T-helper 2 cell treated with Interferon-gamma antibody and Interleukin-4, amounts not matched to agents 5 μg/mL and 100 μg/mL, for 36 hours (primary cell): ENCODE results near the gene SORL1.

Experiments used
- DNase-seq: peaks from one replicate; pipeline ENCODE4 v3.0.0; 2021; ENCODE audit warnings: low spot score
- H3K27ac Mint-ChIP-seq: one replicate; pipeline ENCODE4 v1.8.0; 2021; ENCODE audit warnings: mild to moderate bottlenecking, mixed read lengths
- H3K27me3 Mint-ChIP-seq: one replicate; pipeline ENCODE4 v1.8.0; 2021; ENCODE audit warnings: low read depth, mixed read lengths
- H3K36me3 Mint-ChIP-seq: one replicate; pipeline ENCODE4 v1.8.0; 2021; ENCODE audit warnings: low read depth, mixed read lengths
- H3K4me1 Mint-ChIP-seq: one replicate; pipeline ENCODE4 v1.8.0; 2021; ENCODE audit warnings: low read depth, mixed read lengths
- H3K4me3 Mint-ChIP-seq: one replicate; pipeline ENCODE4 v1.8.0; 2022; ENCODE audit warnings: mild to moderate bottlenecking, moderate library complexity, mixed read lengths
- H3K9me3 Mint-ChIP-seq: one replicate; pipeline ENCODE4 v1.8.0; 2021; ENCODE audit warnings: mixed read lengths

SORL1 gene

DNA sequence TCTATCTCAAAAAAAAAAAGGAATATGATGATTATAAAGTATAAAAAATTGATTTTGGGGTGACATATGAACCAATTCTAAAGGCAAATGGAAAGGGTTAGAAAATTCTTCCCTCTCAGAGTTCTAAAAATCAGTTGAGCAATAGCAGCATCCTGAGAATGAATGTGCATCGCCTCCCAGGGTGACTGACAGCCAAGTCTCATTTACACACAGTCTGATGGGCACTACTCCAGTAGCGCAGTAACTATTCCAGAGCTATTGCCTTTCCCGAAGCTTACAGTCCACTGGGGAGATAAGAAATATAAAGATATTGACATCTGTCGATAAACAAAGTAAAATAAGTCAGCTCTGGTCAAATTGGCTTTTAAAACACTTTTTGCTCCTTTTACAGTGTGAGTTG is 32.3 kb upstream of the SORL1 start:
- no peak for DNase-seq
- H3K36me3 Mint-ChIP-seq = no peaks in the 10 kb centered on the region
- H3K4me3 Mint-ChIP-seq = peak overlapping the region; percentile 32
- no peaks in the 10 kb centered on the region for H3K9me3 Mint-ChIP-seq
- no peaks in the 10 kb centered on the region for H3K27me3 Mint-ChIP-seq
- peaks cover 72% of the 10 kb centered on the region for H3K4me1 Mint-ChIP-seq
- peak overlapping the region; percentile 79 for H3K27ac Mint-ChIP-seq

DNA sequence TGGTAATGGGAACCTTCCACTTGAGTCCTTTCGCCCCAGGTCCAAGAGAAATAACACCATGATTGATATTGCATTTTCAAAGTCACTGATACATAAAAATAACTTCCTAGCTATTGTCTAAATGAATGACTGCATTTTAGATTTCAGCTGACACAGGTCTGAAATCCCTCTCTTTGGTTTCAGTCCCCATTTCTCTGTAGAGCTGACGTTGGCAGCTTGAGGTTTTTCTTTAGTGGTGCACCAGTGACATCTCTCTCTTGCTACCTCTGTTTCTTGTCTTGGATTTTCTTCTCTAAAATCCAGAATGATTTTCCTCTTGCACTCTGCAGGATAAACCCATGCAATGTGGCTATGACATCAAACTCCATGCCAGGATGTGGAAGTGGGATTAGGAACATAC is 31.7 kb upstream of the SORL1 start:
- DNase-seq = no peak
- peak overlapping the region; percentile 79 for H3K27ac Mint-ChIP-seq
- H3K4me1 Mint-ChIP-seq = peaks cover 68% of the 10 kb centered on the region
- H3K9me3 Mint-ChIP-seq = no peaks in the 10 kb centered on the region
- H3K27me3 Mint-ChIP-seq = no peaks in the 10 kb centered on the region
- peak overlapping the region; percentile 32 for H3K4me3 Mint-ChIP-seq
- H3K36me3 Mint-ChIP-seq = peaks cover 2% of the 10 kb centered on the region

DNA sequence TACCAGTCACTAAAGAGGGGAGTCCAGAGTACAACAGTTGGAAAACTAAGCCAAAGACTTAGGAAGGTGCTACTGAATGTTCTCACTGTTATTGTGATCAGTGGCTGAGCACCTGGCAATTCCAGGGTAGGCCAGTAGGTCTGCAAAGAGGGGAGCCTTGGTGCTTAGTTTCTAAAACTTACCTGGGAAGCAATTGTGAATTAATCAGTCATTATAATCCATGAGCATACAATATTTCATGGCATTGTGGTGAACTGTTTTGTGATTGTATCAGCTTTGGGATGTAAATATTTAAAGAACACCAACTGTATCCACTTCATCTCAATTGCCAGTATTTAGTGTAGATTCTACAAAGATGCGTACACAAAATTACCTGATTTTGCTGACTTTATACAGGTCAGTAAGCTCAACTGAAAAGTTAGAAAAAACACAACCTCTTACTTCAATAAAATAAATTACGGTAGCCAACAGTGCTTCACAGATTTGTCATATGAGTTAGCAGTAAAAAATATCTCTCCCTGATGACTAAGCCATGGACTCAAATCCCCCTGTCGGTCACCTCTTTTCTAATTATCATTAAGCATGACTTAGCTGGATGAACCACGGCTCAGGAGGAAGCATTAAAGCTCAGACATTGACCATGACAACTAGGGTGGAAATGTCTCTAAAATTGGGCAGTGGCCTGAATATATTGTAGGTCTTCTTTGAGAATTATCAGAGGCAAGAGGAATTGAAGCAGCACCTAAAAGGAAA is 30.8 kb upstream of the SORL1 start:
- H3K9me3 Mint-ChIP-seq = no peaks in the 10 kb centered on the region
- peaks cover 2% of the 10 kb centered on the region for H3K27me3 Mint-ChIP-seq
- H3K4me1 Mint-ChIP-seq = peaks cover 67% of the 10 kb centered on the region
- no peak for DNase-seq
- H3K4me3 Mint-ChIP-seq = peak overlapping the region; percentile 16
- H3K27ac Mint-ChIP-seq = no peak overlapping the region
- peaks cover 7% of the 10 kb centered on the region for H3K36me3 Mint-ChIP-seq

DNA sequence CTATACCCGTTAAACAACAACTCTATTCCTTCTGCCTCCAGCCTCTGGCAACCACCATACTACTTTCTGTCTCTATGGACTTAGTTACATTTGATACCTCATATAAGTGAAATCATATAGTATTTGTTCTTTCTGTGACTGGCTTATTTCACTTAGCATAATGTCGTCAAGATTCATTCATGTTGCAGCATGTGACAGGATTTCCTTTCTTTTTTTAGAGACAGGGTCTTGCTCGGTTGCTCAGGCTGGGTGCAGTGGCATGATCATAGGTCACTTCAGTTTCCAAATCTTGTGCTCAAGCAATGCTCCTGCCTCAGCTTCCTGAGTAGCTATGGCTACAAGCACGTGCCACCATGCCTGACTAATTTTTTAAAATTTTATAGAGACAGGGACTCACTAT is 29.4 kb upstream of the SORL1 start:
- Mint-ChIP-seq H3K9me3 (no peaks in the 10 kb centered on the region), H3K4me3 (peak overlapping the region; percentile 13), H3K27ac (no peak overlapping the region), H3K4me1 (peaks cover 64% of the 10 kb centered on the region), H3K36me3 (peaks cover 7% of the 10 kb centered on the region), H3K27me3 (peaks cover 2% of the 10 kb centered on the region)
- no peak for DNase-seq

DNA sequence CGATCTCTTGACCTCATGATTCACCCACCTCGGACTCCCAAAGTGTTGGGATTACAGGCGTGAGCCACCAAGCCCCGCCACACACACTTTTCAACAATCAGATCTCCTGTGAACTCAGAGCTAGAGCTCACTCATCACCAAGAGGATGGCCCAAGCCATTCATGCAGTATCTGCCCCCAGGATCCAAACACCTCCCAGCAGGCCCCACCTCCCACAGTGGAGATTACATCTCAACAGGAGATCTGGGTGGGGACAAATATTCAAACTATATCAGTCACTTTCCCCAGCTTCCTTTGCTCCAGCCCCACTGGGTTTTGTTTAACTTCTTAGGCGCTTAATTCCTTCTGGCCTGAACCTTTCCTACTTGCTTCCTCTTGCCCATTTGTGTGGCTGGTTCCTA is 26.3 kb upstream of the SORL1 start:
- H3K4me1 Mint-ChIP-seq = peaks cover 41% of the 10 kb centered on the region
- H3K27ac Mint-ChIP-seq = no peak overlapping the region

DNA sequence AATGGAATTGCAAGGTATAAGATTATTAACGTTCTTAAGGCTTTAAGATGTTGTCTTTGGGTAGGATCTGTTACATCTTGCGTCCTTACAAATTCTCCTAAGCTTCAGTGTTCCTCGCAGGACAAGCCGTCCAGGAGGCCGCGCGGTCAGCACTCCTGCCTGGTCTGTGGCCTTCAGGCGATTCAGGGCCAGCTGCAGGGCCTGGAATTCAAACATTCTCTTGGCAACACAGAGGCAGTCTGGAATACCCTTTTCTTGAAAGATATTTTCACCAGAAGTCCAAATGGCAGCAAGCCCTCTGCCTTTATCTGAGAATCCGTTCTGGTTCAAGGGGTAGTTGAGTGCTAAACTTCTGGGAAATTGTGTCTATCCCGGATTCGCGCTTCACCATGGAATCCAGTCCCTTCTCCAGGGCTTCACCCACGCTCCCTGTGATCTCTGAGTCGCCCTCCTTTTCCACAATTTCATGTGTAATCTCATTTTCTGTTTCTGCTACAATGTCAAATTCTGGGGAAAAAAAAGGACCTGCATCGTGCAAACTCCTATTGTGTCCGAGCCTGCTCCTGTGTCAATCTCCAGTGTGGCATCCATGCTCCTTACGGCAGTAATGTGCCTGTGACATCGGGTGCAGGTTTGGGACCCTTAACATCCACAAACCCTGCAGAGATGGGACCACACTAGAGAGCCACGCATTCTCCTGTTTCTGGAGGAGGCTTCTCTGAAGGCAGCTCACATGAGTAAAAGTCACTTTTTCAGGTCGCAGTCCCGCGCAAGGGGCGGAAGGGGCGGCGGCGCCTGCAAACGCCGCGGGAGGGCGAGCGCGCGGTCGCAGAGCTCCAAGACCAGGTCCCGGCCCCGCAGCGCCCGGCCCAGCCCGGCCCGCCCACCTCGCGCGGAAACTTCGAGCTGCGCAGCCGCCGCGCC is 25.4 kb upstream of the SORL1 start:
- Mint-ChIP-seq H3K36me3 (peaks cover 7% of the 10 kb centered on the region), H3K27me3 (peaks cover 4% of the 10 kb centered on the region), H3K4me3 (peak overlapping the region; percentile 70), H3K27ac (no peak overlapping the region), H3K4me1 (peaks cover 37% of the 10 kb centered on the region), H3K9me3 (no peaks in the 10 kb centered on the region)
- DNase-seq = peak; percentile 33

More for the DNA sequence above, 26.3 kb upstream of the SORL1 start:
- H3K36me3 Mint-ChIP-seq = peaks cover 7% of the 10 kb centered on the region
- no peak overlapping the region for H3K4me3 Mint-ChIP-seq
- H3K9me3 Mint-ChIP-seq = no peaks in the 10 kb centered on the region
- H3K27me3 Mint-ChIP-seq = peaks cover 4% of the 10 kb centered on the region
- DNase-seq = no peak

DNA sequence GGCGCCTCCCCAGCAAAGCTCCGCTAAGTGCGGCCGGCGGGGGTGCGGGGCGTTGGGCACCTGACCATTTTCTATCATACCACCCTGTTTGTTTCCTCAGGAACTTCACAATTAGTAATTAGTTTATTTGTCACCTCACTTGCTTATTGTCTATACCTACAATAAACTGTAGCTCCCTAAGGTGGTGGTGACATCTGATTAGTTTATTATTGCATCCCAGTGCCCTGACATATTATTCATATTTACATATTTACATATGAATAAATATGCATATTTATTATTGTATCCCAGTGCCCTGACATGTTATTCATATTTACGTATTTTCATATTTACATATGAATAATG is 24.7 kb upstream of the SORL1 start:
- Mint-ChIP-seq H3K4me1 (peaks cover 35% of the 10 kb centered on the region), H3K9me3 (no peaks in the 10 kb centered on the region), H3K27ac (no peak overlapping the region), H3K27me3 (peaks cover 4% of the 10 kb centered on the region), H3K36me3 (peaks cover 7% of the 10 kb centered on the region), H3K4me3 (peak overlapping the region; percentile 8)
- no peak for DNase-seq

DNA sequence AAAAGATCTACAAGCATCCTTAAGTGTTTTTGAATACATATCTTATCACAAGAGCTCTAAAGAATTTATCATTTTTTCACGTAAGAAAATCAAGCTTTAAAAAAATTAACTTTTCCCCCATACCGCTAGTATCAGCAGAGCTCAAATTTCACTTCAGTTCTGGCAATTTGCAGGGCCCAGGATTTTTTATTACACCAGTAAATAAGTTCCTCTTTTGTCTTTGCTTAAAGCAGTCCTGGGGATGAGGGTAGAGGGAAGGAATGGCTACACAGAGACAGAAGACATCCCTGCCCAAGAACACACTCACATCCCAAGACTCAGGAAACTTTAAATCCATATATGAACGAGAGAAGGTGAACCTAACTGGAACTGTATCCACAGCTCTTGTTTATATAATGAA is 22.6 kb upstream of the SORL1 start:
- Mint-ChIP-seq H3K9me3 (no peaks in the 10 kb centered on the region), H3K27me3 (peaks cover 4% of the 10 kb centered on the region), H3K4me3 (no peak overlapping the region), H3K27ac (no peak overlapping the region), H3K36me3 (peaks cover 7% of the 10 kb centered on the region), H3K4me1 (peaks cover 20% of the 10 kb centered on the region)
- no peak for DNase-seq

DNA sequence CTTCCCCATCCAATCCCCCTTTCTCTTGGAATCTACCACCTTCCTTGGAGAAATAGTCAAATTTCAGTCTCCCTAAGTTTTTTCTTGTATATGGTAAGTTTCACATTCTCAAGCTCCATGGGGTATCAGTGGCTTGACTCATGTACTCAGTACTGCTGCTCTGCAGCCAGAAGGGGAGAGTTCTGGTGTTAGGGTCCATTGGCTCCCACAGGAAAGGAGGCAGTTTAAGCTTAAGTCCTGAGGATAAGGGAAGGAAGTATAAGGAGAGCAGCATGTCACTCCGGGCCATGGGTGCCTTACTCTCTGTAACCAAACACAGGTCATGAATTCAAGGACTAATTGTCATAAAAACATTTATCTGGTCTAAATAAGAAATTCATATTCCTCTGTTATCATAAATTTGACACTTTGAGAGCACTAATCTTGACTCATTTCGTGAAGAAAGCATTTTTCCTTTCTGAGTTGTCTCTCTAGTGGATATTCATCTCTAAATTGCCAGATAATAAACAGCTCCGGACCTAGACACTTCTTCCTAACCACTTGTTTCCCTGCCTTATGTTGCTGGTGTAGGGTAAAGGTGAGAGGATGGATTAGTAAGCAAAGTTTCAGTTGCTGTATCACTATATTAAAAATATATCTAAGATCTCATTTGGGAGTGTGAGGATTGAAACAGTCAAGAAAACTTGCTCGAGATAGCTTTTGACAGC is 20.1 kb upstream of the SORL1 start:
- Mint-ChIP-seq H3K9me3 (no peaks in the 10 kb centered on the region), H3K4me3 (no peak overlapping the region), H3K27ac (no peak overlapping the region), H3K27me3 (peaks cover 2% of the 10 kb centered on the region), H3K36me3 (peaks cover 2% of the 10 kb centered on the region), H3K4me1 (peaks cover 17% of the 10 kb centered on the region)
- DNase-seq = no peak

DNA sequence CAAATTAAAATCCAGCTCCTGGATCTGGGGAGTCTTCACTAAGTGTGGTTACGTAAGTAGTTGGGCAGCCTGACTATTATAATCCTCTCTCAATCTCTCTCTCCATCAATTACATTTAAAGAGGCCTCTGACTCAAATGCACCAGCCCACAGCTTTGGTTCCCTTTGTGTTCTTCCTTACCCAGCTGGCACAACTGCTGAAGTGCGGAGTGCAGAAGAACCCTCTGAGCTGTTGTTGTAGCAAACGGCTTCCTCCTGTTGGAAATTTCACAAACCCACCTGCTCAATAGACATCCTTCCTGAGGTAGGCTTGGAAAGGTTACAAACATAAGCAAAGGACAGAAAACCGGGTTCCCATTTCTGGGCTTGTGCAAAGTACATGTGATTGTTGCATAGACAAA is 17.0 kb upstream of the SORL1 start:
- H3K36me3 Mint-ChIP-seq = peaks cover 2% of the 10 kb centered on the region
- H3K4me1 Mint-ChIP-seq = peaks cover 21% of the 10 kb centered on the region
- H3K27me3 Mint-ChIP-seq = no peaks in the 10 kb centered on the region
- no peak overlapping the region for H3K4me3 Mint-ChIP-seq
- no peak overlapping the region for H3K27ac Mint-ChIP-seq
- no peaks in the 10 kb centered on the region for H3K9me3 Mint-ChIP-seq
- no peak for DNase-seq

DNA sequence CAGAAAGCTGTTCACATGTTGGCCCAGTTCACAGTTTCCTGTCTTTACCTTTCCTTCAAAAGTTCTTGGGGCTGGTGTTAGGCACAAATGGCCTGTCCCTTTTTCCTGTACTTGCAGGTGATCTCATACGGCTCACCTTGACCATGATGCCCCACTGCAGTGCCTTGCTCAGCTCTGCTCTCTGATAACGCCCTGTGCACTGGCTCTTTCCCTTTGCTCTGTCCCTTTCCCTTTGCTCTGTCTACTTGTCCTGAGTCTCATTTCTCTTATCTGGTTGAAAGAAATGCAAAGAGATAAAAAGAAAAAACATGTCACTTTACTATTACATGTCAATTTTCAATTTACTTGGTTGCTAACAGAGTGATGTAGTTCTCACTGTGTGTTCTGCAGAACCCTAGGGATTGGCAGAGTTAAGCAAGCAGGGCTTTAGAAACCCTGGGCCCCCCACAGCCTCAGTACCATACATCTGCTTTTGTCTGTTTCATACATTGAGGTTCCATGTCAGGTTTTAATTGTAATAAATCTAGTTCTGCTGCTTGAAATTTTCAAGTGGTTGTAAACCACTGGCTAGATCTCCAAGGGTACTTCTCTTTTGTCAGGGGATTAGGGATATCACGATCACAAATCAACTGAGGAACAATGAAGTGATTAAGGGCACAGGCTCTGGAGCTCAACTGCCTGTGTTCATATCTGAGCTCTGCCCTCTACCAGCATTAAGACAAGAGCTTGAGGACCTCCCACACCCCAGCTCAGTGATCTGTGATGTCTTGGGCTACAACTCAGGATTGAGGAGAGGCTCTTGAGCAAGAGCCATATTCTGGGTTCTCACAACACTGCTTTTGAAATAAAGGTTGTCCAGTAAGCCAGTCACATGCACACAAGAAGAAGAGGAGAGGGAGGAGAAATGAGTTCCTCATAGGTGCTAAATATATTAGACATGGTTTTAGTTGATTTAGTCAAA is 16.3 kb upstream of the SORL1 start:
- Mint-ChIP-seq H3K27ac (no peak overlapping the region), H3K4me1 (peaks cover 21% of the 10 kb centered on the region), H3K36me3 (peaks cover 2% of the 10 kb centered on the region), H3K4me3 (no peak overlapping the region), H3K9me3 (no peaks in the 10 kb centered on the region), H3K27me3 (no peaks in the 10 kb centered on the region)
- no peak for DNase-seq

DNA sequence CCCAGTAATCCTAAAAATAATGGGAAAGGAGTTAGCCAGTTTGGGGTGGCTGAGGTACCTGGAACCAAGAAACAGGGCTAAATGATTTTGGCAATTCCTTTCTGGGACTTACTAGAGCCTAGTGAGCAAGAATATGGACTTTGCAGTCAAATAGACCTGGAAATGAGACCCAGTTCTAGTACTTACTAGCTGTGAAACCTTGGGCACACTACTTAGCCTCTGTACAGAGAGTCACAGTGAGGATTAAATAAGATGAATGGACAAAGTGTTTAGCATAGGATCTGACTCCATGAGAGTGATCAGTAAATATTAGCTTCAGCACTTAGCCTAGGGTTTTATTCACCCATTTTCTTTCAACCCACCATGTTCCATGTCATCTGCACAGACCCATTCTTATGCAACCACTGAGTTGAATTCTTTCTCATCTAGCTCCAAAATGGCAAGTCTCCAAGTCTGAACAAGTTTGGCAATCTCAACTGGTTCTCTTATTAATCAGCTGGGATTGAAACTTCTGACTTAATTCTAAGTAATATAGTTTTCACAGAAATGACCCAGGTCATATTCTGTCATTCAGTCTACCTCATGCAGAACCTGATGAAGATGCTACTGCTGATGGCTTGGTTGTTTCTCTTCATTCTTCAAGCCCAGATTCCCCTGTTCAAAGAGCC is 15.0 kb upstream of the SORL1 start:
- Mint-ChIP-seq H3K4me3 (no peak overlapping the region), H3K27ac (no peak overlapping the region)
- no peak for DNase-seq

DNA sequence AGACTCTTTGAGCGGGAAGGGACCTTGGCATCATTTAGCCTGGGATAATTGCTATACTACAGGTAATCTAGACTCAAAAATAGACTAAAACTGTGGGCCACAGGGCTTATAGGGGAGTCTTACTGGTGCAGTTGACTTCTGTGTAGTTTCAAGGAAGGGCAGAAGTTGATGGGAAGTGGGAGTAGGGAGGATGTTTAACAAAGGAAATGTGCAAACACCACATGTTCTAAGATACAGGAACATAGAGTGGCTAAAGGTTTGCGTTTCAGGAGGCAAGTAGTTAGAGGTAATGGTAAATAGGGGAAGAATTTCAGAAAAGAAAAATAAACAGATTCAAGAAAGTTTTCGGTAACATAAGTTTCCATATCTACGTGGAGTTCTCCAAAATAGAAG is 14.4 kb upstream of the SORL1 start:
- Mint-ChIP-seq H3K36me3 (peaks cover 2% of the 10 kb centered on the region), H3K9me3 (no peaks in the 10 kb centered on the region), H3K4me1 (peaks cover 14% of the 10 kb centered on the region), H3K4me3 (no peak overlapping the region), H3K27ac (no peak overlapping the region), H3K27me3 (no peaks in the 10 kb centered on the region)
- no peak for DNase-seq

More for the DNA sequence above, 15.0 kb upstream of the SORL1 start:
- H3K4me1 Mint-ChIP-seq = peaks cover 15% of the 10 kb centered on the region
- no peaks in the 10 kb centered on the region for H3K27me3 Mint-ChIP-seq
- no peaks in the 10 kb centered on the region for H3K9me3 Mint-ChIP-seq
- H3K36me3 Mint-ChIP-seq = peaks cover 2% of the 10 kb centered on the region
